H9 (cell line): Measurements from ENCODE around the gene ANKRD40. TPM values are rescaled to one million over a fixed set of nuclear protein-coding genes. Genes with fewer than 3 reads are reported as not detected.

ENCODE experiments used
- DNase-seq: peaks from one replicate; pipeline ENCODE4 v3.0.0-alpha.2; 2017
- H2AFZ ChIP-seq: one replicate; pipeline ENCODE4 v1.6.1; 2013; ENCODE audit warnings: mild to moderate bottlenecking, low read length, control low read depth, moderate library complexity
- H2AK5ac ChIP-seq: 2 replicates; pipeline ENCODE4 v1.6.1; 2013; ENCODE audit warnings: low read length, control low read depth, mixed read lengths; ENCODE audit not compliant: insufficient read length
- H2BK120ac ChIP-seq: one replicate; pipeline ENCODE4 v1.6.1; 2013; ENCODE audit warnings: low read depth, mild to moderate bottlenecking, low read length, control low read depth, inconsistent platforms; ENCODE audit not compliant: poor library complexity, severe bottlenecking
- H2BK12ac ChIP-seq: 2 replicates; pipeline ENCODE4 v1.6.1; 2013; ENCODE audit warnings: low read length, control low read depth, mixed read lengths, low read depth; ENCODE audit not compliant: insufficient read length
- H2BK15ac ChIP-seq: 2 replicates; pipeline ENCODE4 v1.6.1; 2013; ENCODE audit warnings: low read depth, low read length, control low read depth
- H2BK20ac ChIP-seq: one replicate; pipeline ENCODE4 v1.6.1; 2013; ENCODE audit warnings: low read depth, mild to moderate bottlenecking, low read length, control low read depth, inconsistent platforms; ENCODE audit not compliant: poor library complexity, severe bottlenecking
- H2BK5ac ChIP-seq: 2 replicates; pipeline ENCODE4 v1.6.1; 2013; ENCODE audit warnings: low read length, control low read depth, mixed read lengths; ENCODE audit not compliant: insufficient read length
- H3K14ac ChIP-seq: 2 replicates; pipeline ENCODE4 v1.6.1; 2013; ENCODE audit warnings: low read length, control low read depth; ENCODE audit not compliant: insufficient read depth
- H3K18ac ChIP-seq: 2 replicates; pipeline ENCODE4 v1.6.1; 2013; ENCODE audit warnings: low read depth, mild to moderate bottlenecking, mixed read lengths, low read length, control low read depth; ENCODE audit not compliant: insufficient read length
- H3K23ac ChIP-seq: 2 replicates; pipeline ENCODE4 v1.6.1; 2013; ENCODE audit warnings: low read length, control low read depth, mixed read lengths, low read depth; ENCODE audit not compliant: insufficient read length
- H3K23me2 ChIP-seq: 2 replicates; pipeline ENCODE4 v1.6.1; 2013; ENCODE audit warnings: low read depth, mild to moderate bottlenecking, mixed read lengths, low read length, control low read depth; ENCODE audit not compliant: insufficient read length, poor library complexity, severe bottlenecking
- H3K27ac ChIP-seq: 2 replicates; pipeline ENCODE4 v1.5.1; 2013; ENCODE audit warnings: low read length, control low read depth, mixed read lengths, low read depth; ENCODE audit not compliant: insufficient read length
- H3K27me3 ChIP-seq: 2 replicates; pipeline ENCODE4 v1.6.1; 2013; ENCODE audit warnings: low read length, control low read depth, inconsistent platforms; ENCODE audit not compliant: insufficient read depth
- H3K4ac ChIP-seq: 2 replicates; pipeline ENCODE4 v1.6.1; 2013; ENCODE audit warnings: low read depth, mild to moderate bottlenecking, control low read depth, inconsistent platforms, low read length, moderate library complexity
- H3K4me1 ChIP-seq: 2 replicates; pipeline ENCODE4 v1.6.1; 2013; ENCODE audit warnings: low read length, control low read depth, inconsistent platforms; ENCODE audit not compliant: insufficient read depth
- H3K4me2 ChIP-seq: 2 replicates; pipeline ENCODE4 v1.6.1; 2013; ENCODE audit warnings: low read length, control low read depth, mixed read lengths; ENCODE audit not compliant: insufficient read length, insufficient read depth
- H3K56ac ChIP-seq: 2 replicates; pipeline ENCODE4 v1.6.1; 2013; ENCODE audit warnings: low read depth, mild to moderate bottlenecking, mixed read lengths, low read length, control low read depth; ENCODE audit not compliant: insufficient read length
- H3K79me1 ChIP-seq: 2 replicates; pipeline ENCODE4 v1.6.1; 2013; ENCODE audit warnings: low read depth, mild to moderate bottlenecking, moderate library complexity, low read length, control low read depth, inconsistent platforms; ENCODE audit not compliant: insufficient read depth, poor library complexity, severe bottlenecking
- H3K79me2 ChIP-seq: 2 replicates; pipeline ENCODE4 v1.6.1; 2013; ENCODE audit warnings: low read length, control low read depth, inconsistent platforms; ENCODE audit not compliant: insufficient read depth
- H3K9ac ChIP-seq: 2 replicates; pipeline ENCODE4 v1.6.1; 2013; ENCODE audit warnings: low read length, control low read depth, mixed read lengths; ENCODE audit not compliant: insufficient read length; ENCODE audit errors: extremely low read depth
- H3K9me3 ChIP-seq: one replicate; pipeline ENCODE4 v1.6.1; 2013; ENCODE audit warnings: low read depth, low read length, inconsistent platforms; ENCODE audit not compliant: control insufficient read depth
- H3T11ph ChIP-seq: one replicate; pipeline ENCODE4 v1.6.1; 2013; ENCODE audit warnings: mild to moderate bottlenecking, low read length, control low read depth, inconsistent platforms
- H4K20me1 ChIP-seq: one replicate; pipeline ENCODE4 v1.6.1; 2013; ENCODE audit not compliant: control insufficient read depth, insufficient read length, insufficient read depth
- H4K5ac ChIP-seq: 2 replicates; pipeline ENCODE4 v1.6.1; 2013; ENCODE audit warnings: low read depth, mild to moderate bottlenecking, mixed read lengths, low read length, control low read depth; ENCODE audit not compliant: insufficient read length
- H4K8ac ChIP-seq: replicated peaks from 2 replicates; pipeline ENCODE4 v1.6.1; 2013; ENCODE audit warnings: low read length, control low read depth, mixed read lengths, low read depth; ENCODE audit not compliant: insufficient read length
- H4K91ac ChIP-seq: 2 replicates; pipeline ENCODE4 v1.6.1; 2013; ENCODE audit warnings: low read depth, mild to moderate bottlenecking, moderate library complexity, mixed read lengths, low read length, control low read depth; ENCODE audit not compliant: insufficient read length
- H3K27ac Mint-ChIP-seq, 3 experiments: 2 replicates in 2 of 3; 3 replicates in 1 of 3; pipeline ENCODE4 v1.8.0; 2020 to 2021; ENCODE audit warnings: mixed read lengths in 3 of 3, mild to moderate bottlenecking in 1 of 3, moderate library complexity in 1 of 3
- H3K27me3 Mint-ChIP-seq: 2 replicates; pipeline ENCODE4 v1.8.0; 2021; ENCODE audit warnings: low read depth, mild to moderate bottlenecking, moderate library complexity, mixed read lengths
- H3K36me3 Mint-ChIP-seq, 3 experiments: 2 replicates in 2 of 3; 3 replicates in 1 of 3; pipeline ENCODE4 v1.8.0; 2020 to 2021; ENCODE audit warnings: low read depth in 3 of 3, mixed read lengths in 3 of 3; ENCODE audit not compliant: insufficient read depth in 1 of 3
- H3K4me1 Mint-ChIP-seq, 2 experiments: 2 replicates each; pipeline ENCODE4 v1.8.0; 2020; ENCODE audit warnings: mixed read lengths in 2 of 2
- H3K4me3 Mint-ChIP-seq, 2 experiments: 2 replicates in 1 of 2; 3 replicates in 1 of 2; pipeline ENCODE4 v1.8.0; 2020 to 2021; ENCODE audit warnings: mild to moderate bottlenecking in 2 of 2, mixed read lengths in 2 of 2, moderate library complexity in 1 of 2
- H3K9me3 Mint-ChIP-seq, 2 experiments: 2 replicates in 1 of 2; 3 replicates in 1 of 2; pipeline ENCODE4 v1.8.0; 2020; ENCODE audit warnings: mild to moderate bottlenecking in 2 of 2, mixed read lengths in 2 of 2, moderate library complexity in 1 of 2
- WGBS: extraction: QIAGEN DNeasy Blood & Tissue Kit; methylation state at CpG from one replicate; pipeline ENCODE4 v1.1.7; 2013; ENCODE audit warnings: missing lambda C conversion rate, low lambda C conversion rate, mixed read lengths; ENCODE audit not compliant: insufficient read length; ENCODE audit errors: extremely low coverage; 5-methylcytosine and 5-hydroxymethylcytosine counted together
- total RNA-seq: library from RNA; stranded (reverse); gene quantifications from 2 replicates; pipeline ENCODE4 v1.2.1, GENCODE V29; 2021
- TF ChIP-seq, protein P1 (sequence below): fragments of 200-600 bp; sonication (generic); conservative IDR thresholded peaks from 3 replicates; pipeline ENCODE4 v1.8.0; 2021; ENCODE audit warnings: antibody characterized with exemption, mild to moderate bottlenecking

The ANKRD40 gene
- total RNA-seq, 1 experiment from 2014 or later, result 54.3 TPM

DNA sequence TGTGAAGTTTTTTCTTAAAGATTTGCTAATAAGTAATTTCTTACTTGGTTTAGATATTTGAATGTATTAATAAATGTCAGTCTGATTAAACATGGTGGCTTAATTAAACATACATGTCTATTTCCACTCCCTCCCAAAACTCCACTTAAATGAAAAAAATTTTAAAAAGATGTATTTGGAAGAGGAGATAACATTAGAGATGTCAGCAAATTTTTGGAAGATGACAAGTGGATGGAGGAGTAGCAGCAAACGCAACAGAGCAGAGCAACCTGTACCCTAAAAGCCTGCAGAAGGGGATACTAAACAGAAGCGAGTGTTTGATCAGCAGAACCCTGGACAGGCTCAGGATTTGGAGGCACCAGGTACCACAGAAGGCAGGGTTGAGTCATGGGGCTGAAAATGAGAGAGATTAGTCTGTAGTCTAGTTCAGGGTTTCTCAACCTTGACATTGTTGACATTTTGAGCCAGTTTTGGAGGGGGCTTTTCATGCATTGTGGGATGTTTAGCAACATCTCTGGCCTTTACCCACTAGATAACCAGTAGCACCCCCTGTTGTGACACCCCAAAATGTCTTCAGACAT, 29.5 kb upstream of the ANKRD40 start:
- Mint-ChIP-seq H3K27me3 (no peaks in the 10 kb centered on the region), H3K27ac (no peak overlapping the region), H3K4me3 (no peak overlapping the region), H3K4me1 (peaks cover 0 to 7% of the 10 kb centered on the region in 2 experiments; a peak in 2 of 4 replicates), H3K36me3 (peaks cover 24 to 63% (median 53%) of the 10 kb centered on the region in 3 experiments; a peak in 6 of 7 replicates), H3K9me3 (no peaks in the 10 kb centered on the region)
- Histone ChIP-seq H3K9ac (no peak overlapping the region), H3K27ac (no peak overlapping the region), H3K56ac (no peak overlapping the region), H3K79me1 (peaks cover 8% of the 10 kb centered on the region), H3K4ac (no peak overlapping the region), H2BK20ac (no peak overlapping the region), H3K4me1 (no peaks in the 10 kb centered on the region), H2BK12ac (no peak overlapping the region), H3K23me2 (no peaks in the 10 kb centered on the region), H2BK15ac (no peak overlapping the region), H3K23ac (no peak overlapping the region), H3K14ac (no peak overlapping the region), H4K5ac (no peak overlapping the region), H3K27me3 (no peaks in the 10 kb centered on the region), H3K79me2 (peaks cover 31% of the 10 kb centered on the region; the same call in 1 of the 2 replicates), H2AFZ (no peak overlapping the region), H4K91ac (no peak overlapping the region), H4K20me1 (no peaks in the 10 kb centered on the region), H3K18ac (no peak overlapping the region), H2BK120ac (no peak overlapping the region), H3T11ph (no peak overlapping the region), H2AK5ac (no peak overlapping the region), H3K9me3 (no peaks in the 10 kb centered on the region), H3K4me2 (no peak overlapping the region), H2BK5ac (no peak overlapping the region), H4K8ac (no peak overlapping the region)
- TF ChIP-seq, protein P1, sequence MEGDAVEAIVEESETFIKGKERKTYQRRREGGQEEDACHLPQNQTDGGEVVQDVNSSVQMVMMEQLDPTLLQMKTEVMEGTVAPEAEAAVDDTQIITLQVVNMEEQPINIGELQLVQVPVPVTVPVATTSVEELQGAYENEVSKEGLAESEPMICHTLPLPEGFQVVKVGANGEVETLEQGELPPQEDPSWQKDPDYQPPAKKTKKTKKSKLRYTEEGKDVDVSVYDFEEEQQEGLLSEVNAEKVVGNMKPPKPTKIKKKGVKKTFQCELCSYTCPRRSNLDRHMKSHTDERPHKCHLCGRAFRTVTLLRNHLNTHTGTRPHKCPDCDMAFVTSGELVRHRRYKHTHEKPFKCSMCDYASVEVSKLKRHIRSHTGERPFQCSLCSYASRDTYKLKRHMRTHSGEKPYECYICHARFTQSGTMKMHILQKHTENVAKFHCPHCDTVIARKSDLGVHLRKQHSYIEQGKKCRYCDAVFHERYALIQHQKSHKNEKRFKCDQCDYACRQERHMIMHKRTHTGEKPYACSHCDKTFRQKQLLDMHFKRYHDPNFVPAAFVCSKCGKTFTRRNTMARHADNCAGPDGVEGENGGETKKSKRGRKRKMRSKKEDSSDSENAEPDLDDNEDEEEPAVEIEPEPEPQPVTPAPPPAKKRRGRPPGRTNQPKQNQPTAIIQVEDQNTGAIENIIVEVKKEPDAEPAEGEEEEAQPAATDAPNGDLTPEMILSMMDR, result no peak
- DNase-seq, result no peak
- WGBS, result no CpG with 5 or more reads among the region's 2 CpGs
